Occipital lobe (tissue), 2 donors: ENCODE data around the gene ADCYAP1R1. TPM values are rescaled to one million over a fixed set of nuclear protein-coding genes. Genes with fewer than 3 reads are reported as not detected.

Experiments used
- DNase-seq: peaks from one replicate; lab custom pipeline; 2025; lab: John Stamatoyannopoulos, UW
- total RNA-seq: library from RNA; depleted of rRNA; stranded (reverse); fragments of >200 nt; gene quantifications from one replicate; pipeline ENCODE4 v1.2.3, GENCODE V29; 2014

ADCYAP1R1 gene
- total RNA-seq, 1 donor from 2014 or later, result 53.0 TPM

- DNase-seq, result no peak
Observed at GRCh38 chr7:31067491-31067890, 15.4 kb downstream of the ADCYAP1R1 start.

GRCh38 chr7:31068006-31068675, 16.0 kb downstream of the ADCYAP1R1 start:
- no peak for DNase-seq

GRCh38 chr7:31069860-31070555, 17.9 kb downstream of the ADCYAP1R1 start:
- no peak for DNase-seq

- no peak for DNase-seq
Observed at GRCh38 chr7:31070991-31071644, 19.0 kb downstream of the ADCYAP1R1 start.

- DNase-seq, result no peak
Observed at GRCh38 chr7:31071645-31072029, 19.5 kb downstream of the ADCYAP1R1 start.

- DNase-seq, result no peak
Observed at GRCh38 chr7:31073326-31074119, 21.4 kb downstream of the ADCYAP1R1 start.

- DNase-seq, result no peak
Observed at GRCh38 chr7:31074120-31074383, 21.9 kb downstream of the ADCYAP1R1 start.

- peak; percentile 28 for DNase-seq
Observed at GRCh38 chr7:31074403-31075085, 22.4 kb downstream of the ADCYAP1R1 start.

- no peak for DNase-seq
Observed at GRCh38 chr7:31075086-31075405, 22.9 kb downstream of the ADCYAP1R1 start.

GRCh38 chr7:31076051-31076450, 23.9 kb downstream of the ADCYAP1R1 start:
- DNase-seq, result no peak

- no peak for DNase-seq
Observed at GRCh38 chr7:31076641-31077310, 24.7 kb downstream of the ADCYAP1R1 start.

GRCh38 chr7:31077484-31078362, 25.6 kb downstream of the ADCYAP1R1 start:
- DNase-seq, result no peak

GRCh38 chr7:31078363-31078990, 26.4 kb downstream of the ADCYAP1R1 start:
- peak; percentile 38 for DNase-seq

- DNase-seq, result no peak
Observed at GRCh38 chr7:31079126-31079823, 27.2 kb downstream of the ADCYAP1R1 start.

- no peak for DNase-seq
Observed at GRCh38 chr7:31079824-31080511, 27.9 kb downstream of the ADCYAP1R1 start.

GRCh38 chr7:31080763-31081162, 28.7 kb downstream of the ADCYAP1R1 start:
- DNase-seq, result no peak

- no peak for DNase-seq
Observed at GRCh38 chr7:31082017-31082416, 29.9 kb downstream of the ADCYAP1R1 start.

- no peak for DNase-seq
Observed at GRCh38 chr7:31082447-31082846, 30.3 kb downstream of the ADCYAP1R1 start.
